Endometrial microvascular endothelial cells (primary cell): ENCODE data around the gene PTHLH. TPM values are rescaled to one million over a fixed set of nuclear protein-coding genes. Genes with fewer than 3 reads are reported as not detected.

ENCODE experiments used
- total RNA-seq: library from RNA; depleted of rRNA; stranded (reverse); fragments of >200 nt; gene quantifications from one replicate; pipeline ENCODE4 v1.2.3, GENCODE V29; 2015; ENCODE audit errors: inconsistent ontology term

The PTHLH gene
- total RNA-seq, 1 donor from 2014 or later: 0.65 TPM

Other genes starting within 250 kb of the PTHLH start
- gene KLHL42, start 192.5 kb downstream of the PTHLH start, total RNA-seq: 36.9 TPM
- not detected for gene MANSC4, start 192.5 kb downstream of the PTHLH start, total RNA-seq
- 7.9 TPM for gene CCDC91, start 217.7 kb upstream of the PTHLH start, total RNA-seq